CD4-positive, CD25-positive, alpha-beta regulatory T cell (primary cell): ENCODE results near the gene KIAA0408. TPM values are rescaled to one million over a fixed set of nuclear protein-coding genes. Genes with fewer than 3 reads are reported as not detected.

ENCODE experiments used
- ATAC-seq, 2 donors: fragments of 150-1000 bp; cut with Tn5 transposase; one replicate each; pipeline ENCODE4 v1.10.0; 2021; ENCODE audit warnings: low read depth in 2 of 2, moderate number of reproducible peaks in 2 of 2, moderate library complexity in 1 of 2
- DNase-seq, 3 donors: peaks; one replicate each; pipeline versions ENCODE4 v3.0.0 to v3.0.0-alpha.2; 2012 to 2022; ENCODE audit warnings: mixed read lengths in 1 of 3
- H3K27ac ChIP-seq: one replicate; pipeline ENCODE4 v1.7.0; 2013; ENCODE audit warnings: mild to moderate bottlenecking, low read length; ENCODE audit not compliant: insufficient read depth, poor library complexity, severe bottlenecking
- H3K27me3 ChIP-seq: one replicate; pipeline ENCODE4 v1.7.0; 2013; ENCODE audit warnings: low read length; ENCODE audit not compliant: control insufficient read depth, insufficient read depth
- H3K36me3 ChIP-seq: one replicate; pipeline ENCODE4 v1.7.0; 2013; ENCODE audit warnings: mild to moderate bottlenecking, low read length, moderate library complexity; ENCODE audit not compliant: control insufficient read depth, insufficient read depth
- H3K4me1 ChIP-seq: 2 replicates; pipeline ENCODE4 v1.7.0; 2013; ENCODE audit warnings: mild to moderate bottlenecking, low read length; ENCODE audit not compliant: insufficient read depth, control insufficient read depth, poor library complexity, severe bottlenecking
- H3K4me3 ChIP-seq: one replicate; pipeline ENCODE4 v1.7.0; 2013; ENCODE audit warnings: low read depth, mild to moderate bottlenecking, low read length, moderate library complexity
- H3K9me3 ChIP-seq, 2 experiments: 1 replicate in 1 of 2; 2 replicates in 1 of 2; pipeline ENCODE4 v1.7.0; 2013; ENCODE audit warnings: low read length in 2 of 2, mild to moderate bottlenecking in 1 of 2, moderate library complexity in 1 of 2; ENCODE audit not compliant: control insufficient read depth in 2 of 2
- H3K27ac Mint-ChIP-seq, 3 donors: one replicate each; pipeline ENCODE4 v1.8.0; 2020 to 2022; ENCODE audit warnings: mild to moderate bottlenecking in 3 of 3, mixed read lengths in 3 of 3, moderate library complexity in 2 of 3
- H3K27me3 Mint-ChIP-seq: one replicate; pipeline ENCODE4 v1.8.0; 2022; ENCODE audit warnings: mild to moderate bottlenecking, mixed read lengths
- H3K36me3 Mint-ChIP-seq: one replicate; pipeline ENCODE4 v1.8.0; 2020; ENCODE audit warnings: mixed read lengths
- H3K4me1 Mint-ChIP-seq, 4 donors: one replicate each; pipeline ENCODE4 v1.8.0; 2020 to 2022; ENCODE audit warnings: mixed read lengths in 4 of 4, mild to moderate bottlenecking in 1 of 4
- H3K4me3 Mint-ChIP-seq, 4 donors: one replicate each; pipeline ENCODE4 v1.8.0; 2020 to 2022; ENCODE audit warnings: mild to moderate bottlenecking in 4 of 4, mixed read lengths in 4 of 4, moderate library complexity in 3 of 4
- H3K9me3 Mint-ChIP-seq, 7 donors: one replicate each; pipeline ENCODE4 v1.8.0; 2020 to 2022; ENCODE audit warnings: mixed read lengths in 7 of 7, mild to moderate bottlenecking in 3 of 7, moderate library complexity in 2 of 7
- polyA plus RNA-seq, 4 donors: library from polyadenylated mRNA; unstranded; fragments of 300-500 nt; fragmentation: Illumina TruSeq; gene quantifications; one replicate each; pipeline ENCODE4 v1.2.3, GENCODE V29; 2021
- total RNA-seq: library from RNA; stranded (reverse); gene quantifications from one replicate; pipeline ENCODE4 v1.2.3, GENCODE V29; 2022

Gene KIAA0408
- total and polyA plus RNA-seq, 5 donors from 2014 or later: 0.24 to 5.8 (median 0.67) TPM; not detected in 1

DNA sequence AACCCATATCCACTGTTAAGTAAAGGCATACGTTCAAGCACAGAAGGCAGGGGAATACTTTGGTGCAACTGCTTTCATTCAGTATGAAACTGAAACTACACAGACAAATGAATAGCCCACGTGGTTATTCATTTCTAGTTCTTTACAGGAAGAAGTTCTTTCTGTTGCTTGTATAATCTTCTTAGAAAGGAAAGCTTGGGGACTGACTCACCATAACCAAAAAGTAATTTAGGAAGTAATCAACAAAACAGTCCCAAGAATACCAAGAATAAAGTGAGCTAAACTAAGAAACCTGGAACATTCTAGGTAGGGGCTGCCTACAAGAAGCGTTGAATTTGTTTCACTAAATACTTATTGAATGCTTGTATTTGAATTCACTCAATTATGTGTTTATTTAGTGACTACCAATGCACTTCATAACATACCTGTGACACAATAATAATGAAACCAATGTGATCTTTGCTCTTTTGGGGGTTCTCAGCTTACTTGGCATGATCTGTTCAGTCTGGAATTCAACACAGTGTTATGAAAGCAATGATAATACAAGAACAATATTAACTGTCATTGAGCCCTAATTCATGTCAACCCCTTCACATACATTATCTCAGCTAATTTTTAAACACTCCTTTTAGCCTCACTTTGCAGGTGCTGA lies 25.1 kb upstream of the KIAA0408 start:
- peak in 2 of 3 donors; percentile 36 to 78 for DNase-seq
- H3K36me3 ChIP-seq: no peaks in the 10 kb centered on the region
- H3K27me3 Mint-ChIP-seq: no peaks in the 10 kb centered on the region

GRCh38 chr6:127483399-127484055 lies 24.3 kb upstream of the KIAA0408 start:
- peaks cover 4% of the 10 kb centered on the region for H3K36me3 Mint-ChIP-seq
- H3K9me3 Mint-ChIP-seq: no peaks in the 10 kb centered on the region
- Histone ChIP-seq H3K4me1 (peaks cover 17% of the 10 kb centered on the region), H3K27ac (peak overlapping the region; percentile 75), H3K9me3 (no peaks in the 10 kb centered on the region), H3K36me3 (no peaks in the 10 kb centered on the region), H3K4me3 (peak overlapping the region; percentile 83), H3K27me3 (no peaks in the 10 kb centered on the region)
- H3K4me1 Mint-ChIP-seq: peaks cover 25 to 38% (median 27%) of the 10 kb centered on the region in 4 donors
- H3K4me3 Mint-ChIP-seq: peak overlapping the region; percentile 58 to 93 (median 78)
- H3K27me3 Mint-ChIP-seq: no peaks in the 10 kb centered on the region
- DNase-seq: no peak
- peak in 1 of 2 donors; percentile 4 for ATAC-seq
- H3K27ac Mint-ChIP-seq: peak overlapping the region; percentile 76 to 87 (median 77)

More for the DNA sequence above, 25.1 kb upstream of the KIAA0408 start:
- Mint-ChIP-seq H3K4me1 (peaks cover 25 to 42% (median 28%) of the 10 kb centered on the region in 4 donors), H3K9me3 (no peaks in the 10 kb centered on the region), H3K27ac (peak overlapping the region; percentile 76 to 87 (median 77)), H3K4me3 (peak overlapping the region; percentile 58 to 93 (median 78)), H3K36me3 (peaks cover 3% of the 10 kb centered on the region)
- H3K27ac ChIP-seq: peak overlapping the region; percentile 75
- no peaks in the 10 kb centered on the region for H3K27me3 ChIP-seq
- peak; percentile 89 to 92 for ATAC-seq
- H3K4me1 ChIP-seq: peaks cover 17% of the 10 kb centered on the region
- H3K9me3 ChIP-seq: no peaks in the 10 kb centered on the region
- H3K4me3 ChIP-seq: peak overlapping the region; percentile 83

DNA sequence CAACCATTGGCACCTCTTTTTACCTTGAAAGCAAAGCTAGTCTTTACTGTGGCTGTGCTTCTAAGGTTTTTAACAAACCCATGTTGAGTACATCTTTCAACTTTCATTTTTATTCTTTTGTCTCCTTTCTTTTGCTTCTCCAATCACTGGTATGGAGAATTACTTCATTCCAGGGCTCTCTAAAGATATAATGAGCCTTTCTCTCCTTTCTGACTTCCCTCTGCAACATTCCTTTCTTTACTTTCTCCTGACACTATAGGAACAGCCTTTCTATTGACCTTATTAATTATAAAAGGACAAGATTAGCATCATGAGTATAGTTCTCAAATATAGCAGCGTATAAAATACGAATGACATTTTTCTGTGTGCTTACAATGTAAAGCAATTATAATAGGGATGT lies 23.1 kb upstream of the KIAA0408 start:
- H3K27me3 ChIP-seq: no peaks in the 10 kb centered on the region
- Mint-ChIP-seq H3K9me3 (no peaks in the 10 kb centered on the region), H3K4me1 (peaks cover 25 to 32% (median 28%) of the 10 kb centered on the region in 4 donors), H3K27ac (peak overlapping the region in 1 of 3 donors; percentile 27), H3K36me3 (peaks cover 12% of the 10 kb centered on the region), H3K27me3 (no peaks in the 10 kb centered on the region), H3K4me3 (no peak overlapping the region)
- no peak for ATAC-seq
- no peak overlapping the region for H3K27ac ChIP-seq
- DNase-seq: no peak
- peaks cover 17% of the 10 kb centered on the region for H3K4me1 ChIP-seq
- no peak overlapping the region for H3K4me3 ChIP-seq
- no peaks in the 10 kb centered on the region for H3K36me3 ChIP-seq
- H3K9me3 ChIP-seq: no peaks in the 10 kb centered on the region

DNA sequence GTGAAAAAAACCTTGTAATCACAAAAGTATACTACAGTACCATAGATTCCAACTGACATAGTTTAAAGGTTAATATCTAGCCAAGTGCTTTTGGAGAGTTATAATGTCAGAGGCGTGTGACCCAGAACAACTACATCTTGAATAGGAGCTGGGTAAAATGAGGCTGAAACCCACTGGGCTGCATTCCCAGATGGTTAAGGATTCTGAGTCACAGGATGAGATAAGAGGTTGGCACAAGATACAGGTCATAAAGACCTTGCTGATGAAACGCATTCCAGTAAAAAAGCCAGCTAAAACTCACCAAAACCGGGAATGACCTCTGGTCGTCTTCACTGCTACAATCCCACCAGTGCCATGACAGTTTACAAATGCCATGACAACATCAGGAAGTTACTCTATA lies 22.4 kb upstream of the KIAA0408 start:
- DNase-seq (no peak), ATAC-seq (no peak)
- Mint-ChIP-seq H3K4me1 (peaks cover 25 to 28% (median 28%) of the 10 kb centered on the region in 4 donors), H3K4me3 (no peak overlapping the region), H3K27ac (no peak overlapping the region), H3K27me3 (no peaks in the 10 kb centered on the region), H3K9me3 (no peaks in the 10 kb centered on the region), H3K36me3 (peaks cover 12% of the 10 kb centered on the region)
- no peaks in the 10 kb centered on the region for H3K36me3 ChIP-seq
- H3K4me3 ChIP-seq: no peak overlapping the region
- H3K27me3 ChIP-seq: no peaks in the 10 kb centered on the region
- peaks cover 17% of the 10 kb centered on the region for H3K4me1 ChIP-seq
- H3K9me3 ChIP-seq: no peaks in the 10 kb centered on the region
- H3K27ac ChIP-seq: no peak overlapping the region

- no peaks in the 10 kb centered on the region for H3K9me3 Mint-ChIP-seq
- Histone ChIP-seq H3K9me3 (no peaks in the 10 kb centered on the region), H3K36me3 (no peaks in the 10 kb centered on the region), H3K27me3 (no peaks in the 10 kb centered on the region), H3K27ac (no peak overlapping the region), H3K4me1 (peaks cover 17% of the 10 kb centered on the region), H3K4me3 (no peak overlapping the region)
- H3K27me3 Mint-ChIP-seq: no peaks in the 10 kb centered on the region
- no peak overlapping the region for H3K27ac Mint-ChIP-seq
- H3K36me3 Mint-ChIP-seq: peaks cover 15% of the 10 kb centered on the region
- H3K4me1 Mint-ChIP-seq: peaks cover 25 to 28% (median 28%) of the 10 kb centered on the region in 4 donors
- H3K4me3 Mint-ChIP-seq: no peak overlapping the region
- ATAC-seq (no peak), DNase-seq (no peak)
Measured at GRCh38 chr6:127481111-127481510, 21.9 kb upstream of the KIAA0408 start.

DNA sequence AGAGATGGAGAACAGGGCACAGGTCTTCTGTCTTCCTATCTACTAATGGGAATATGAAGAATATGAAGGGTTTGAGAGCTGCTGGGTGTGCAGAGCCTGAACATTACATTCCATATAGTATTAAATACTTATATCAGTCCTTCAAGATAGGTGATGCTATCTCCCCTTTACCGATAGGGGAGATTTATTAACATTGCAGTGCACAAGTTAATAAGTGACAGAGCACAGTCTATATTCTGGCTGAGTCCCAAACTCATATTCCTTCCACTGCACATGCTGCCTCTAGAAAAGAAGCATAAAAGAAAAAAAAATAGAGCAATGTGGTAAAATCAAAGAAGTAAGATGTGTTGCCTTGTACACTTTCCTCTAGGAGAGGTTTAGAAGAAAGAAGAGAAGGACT lies 18.5 kb upstream of the KIAA0408 start:
- no peak overlapping the region for H3K27ac Mint-ChIP-seq
- H3K4me1 Mint-ChIP-seq: peaks cover 0 to 6% (median 2%) of the 10 kb centered on the region in 4 donors
- no peak for DNase-seq
- H3K36me3 Mint-ChIP-seq: peaks cover 27% of the 10 kb centered on the region
- no peaks in the 10 kb centered on the region for H3K9me3 Mint-ChIP-seq
- H3K27me3 ChIP-seq: no peaks in the 10 kb centered on the region
- H3K4me1 ChIP-seq: no peaks in the 10 kb centered on the region
- H3K4me3 Mint-ChIP-seq: peak overlapping the region in 1 of 4 donors; percentile 24
- no peak overlapping the region for H3K4me3 ChIP-seq
- ATAC-seq: no peak
- H3K27me3 Mint-ChIP-seq: no peaks in the 10 kb centered on the region
- H3K36me3 ChIP-seq: no peaks in the 10 kb centered on the region
- no peaks in the 10 kb centered on the region for H3K9me3 ChIP-seq
- no peak overlapping the region for H3K27ac ChIP-seq

DNA sequence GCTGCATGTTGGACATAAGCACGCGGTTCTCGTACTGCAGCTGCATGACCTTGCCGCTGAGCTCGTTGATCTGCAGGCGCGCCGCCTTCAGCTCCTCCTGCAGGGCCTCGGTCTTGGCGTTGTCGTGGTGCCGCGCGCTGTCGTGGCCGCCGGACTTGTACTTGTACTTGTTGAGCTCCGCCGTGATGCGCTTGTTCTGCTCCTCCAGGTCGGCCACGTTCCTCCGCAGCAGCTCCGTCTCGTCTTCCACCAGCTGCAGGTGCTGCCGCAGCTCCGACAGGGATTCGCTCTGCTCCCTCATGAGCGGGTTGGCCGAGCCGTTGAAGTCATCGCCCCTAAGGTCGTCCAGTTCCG lies 16.6 kb upstream of the KIAA0408 start:
- Mint-ChIP-seq H3K36me3 (peaks cover 29% of the 10 kb centered on the region), H3K4me1 (peaks cover 0 to 2% (median 0%) of the 10 kb centered on the region in 4 donors), H3K9me3 (no peaks in the 10 kb centered on the region)

More for the DNA sequence above, 16.6 kb upstream of the KIAA0408 start:
- Histone ChIP-seq H3K4me1 (no peaks in the 10 kb centered on the region), H3K9me3 (no peaks in the 10 kb centered on the region), H3K36me3 (no peaks in the 10 kb centered on the region), H3K27me3 (no peaks in the 10 kb centered on the region), H3K27ac (no peak overlapping the region), H3K4me3 (no peak overlapping the region)
- no peak for DNase-seq
- no peaks in the 10 kb centered on the region for H3K27me3 Mint-ChIP-seq
- no peak for ATAC-seq
- no peak overlapping the region for H3K4me3 Mint-ChIP-seq
- peak overlapping the region in 1 of 3 donors; percentile 62 for H3K27ac Mint-ChIP-seq
